ENCODE results near the gene CMTM3.
"Not testable (repeated sequence)": the region's sequence is repeated elsewhere in the genome, so short reads cannot be mapped to it uniquely, and the experiment has no call there.

Gene CMTM3

DNA sequence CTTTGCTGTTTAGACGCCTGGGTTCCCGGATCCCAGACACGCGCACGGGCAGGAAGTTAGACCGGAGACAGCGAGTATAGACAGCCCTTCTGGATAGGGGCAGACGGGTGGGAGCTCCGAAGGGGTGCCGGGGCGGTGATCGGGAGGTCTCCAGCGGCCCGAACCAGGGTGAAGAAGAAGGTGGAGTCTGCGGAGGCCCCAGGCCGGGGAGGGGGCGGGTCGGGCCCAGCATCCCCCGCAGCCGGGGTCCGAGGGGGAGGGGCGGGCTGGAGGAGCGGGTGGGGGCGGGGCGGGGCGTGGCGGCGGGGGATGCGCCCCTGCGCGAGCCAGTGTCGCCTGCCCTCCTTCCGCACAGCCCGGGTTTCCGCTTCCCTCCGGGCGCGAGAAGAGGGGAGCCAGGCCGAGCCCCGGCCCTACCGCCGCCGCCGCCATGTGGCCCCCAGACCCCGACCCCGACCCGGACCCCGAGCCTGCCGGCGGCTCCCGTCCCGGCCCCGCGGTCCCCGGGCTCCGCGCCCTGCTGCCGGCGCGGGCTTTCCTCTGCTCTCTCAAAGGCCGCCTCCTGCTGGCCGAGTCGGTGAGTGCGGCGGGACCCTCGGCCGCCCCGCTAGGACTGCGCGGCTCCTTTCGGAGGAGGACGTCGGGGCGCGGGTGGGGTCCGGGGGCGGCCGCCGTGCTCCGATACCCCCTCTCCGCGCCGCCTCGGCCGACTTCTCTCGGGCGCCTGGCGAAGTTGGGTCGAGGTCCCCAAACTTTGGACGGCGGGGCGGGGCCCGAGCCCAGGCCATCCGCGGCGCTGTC lies at the start of gene CMTM3:
TSS of gene CMTM3 (plus strand) at position 329 of the 801 bp plus-strand sequence. CDS start at position 431, 102 bp downstream.
- Mint-ChIP-seq H3K36me3 (ENCODE audit: low read depth) (peaks cover under 1% of the 10 kb centered on the region), H3K9me3 (peaks cover 8% of the 10 kb centered on the region), H3K4me1 (peaks cover 42% of the 10 kb centered on the region), H3K27me3 (no peaks in the 10 kb centered on the region), H3K4me3 (peak within 1 kb of the TSS; percentile 92), H3K27ac (peak within 1 kb of the TSS; percentile 90)
- ATAC-seq (peak; percentile 51), DNase-seq (peak; percentile 81)

- no peak for DNase-seq
- peak overlapping the region; percentile 8 for H3K27ac Mint-ChIP-seq
- ATAC-seq, result no peak
- peaks cover 47% of the 10 kb centered on the region for H3K36me3 Mint-ChIP-seq (ENCODE audit: low read depth)
- H3K4me1 Mint-ChIP-seq, result peaks cover 67% of the 10 kb centered on the region
- H3K9me3 Mint-ChIP-seq, result no peaks in the 10 kb centered on the region
- no peaks in the 10 kb centered on the region for H3K27me3 Mint-ChIP-seq
- H3K4me3 Mint-ChIP-seq, result no peak overlapping the region
Observed at GRCh38 chr16:66560107-66560506, 44.4 kb upstream of the CMTM3 start.

DNA sequence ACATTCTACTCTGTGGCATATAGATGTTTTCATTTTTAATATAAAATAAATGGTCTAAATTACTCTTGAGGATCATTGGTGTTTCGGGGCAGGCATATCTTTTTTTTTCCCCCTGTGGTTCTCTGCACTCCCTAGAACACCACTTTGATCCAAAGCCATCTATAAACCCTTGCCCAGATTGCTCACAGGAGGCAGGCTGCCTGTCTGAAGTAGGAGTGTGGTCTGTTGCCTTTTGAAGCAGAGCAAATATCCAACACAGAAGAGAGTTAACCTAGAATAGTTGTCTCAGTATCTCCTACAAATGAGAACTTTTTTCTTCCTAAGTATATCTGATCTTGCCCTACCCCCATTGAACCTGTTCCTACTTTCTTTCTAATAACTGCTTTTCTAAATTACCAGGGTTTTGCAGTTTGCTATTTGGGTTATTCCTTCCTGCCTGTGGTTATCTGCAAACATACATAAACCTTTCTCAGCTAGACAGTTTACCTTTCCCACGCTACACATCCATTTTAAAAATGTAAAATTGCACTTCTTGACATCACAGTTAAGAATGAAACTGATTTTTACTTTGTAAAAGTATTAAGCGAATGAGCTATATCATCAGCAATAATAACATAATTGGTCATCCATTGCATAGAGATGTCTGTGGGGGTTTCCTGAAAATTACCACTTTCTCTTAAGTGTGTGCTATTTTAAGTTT lies 43.0 kb upstream of the CMTM3 start:
- Mint-ChIP-seq H3K4me3 (no peak overlapping the region), H3K27me3 (no peaks in the 10 kb centered on the region), H3K4me1 (peaks cover 54% of the 10 kb centered on the region), H3K27ac (peak overlapping the region; percentile 32), H3K9me3 (no peaks in the 10 kb centered on the region), H3K36me3 (ENCODE audit: low read depth) (peaks cover 47% of the 10 kb centered on the region)
- ATAC-seq (no peak), DNase-seq (no peak)

DNA sequence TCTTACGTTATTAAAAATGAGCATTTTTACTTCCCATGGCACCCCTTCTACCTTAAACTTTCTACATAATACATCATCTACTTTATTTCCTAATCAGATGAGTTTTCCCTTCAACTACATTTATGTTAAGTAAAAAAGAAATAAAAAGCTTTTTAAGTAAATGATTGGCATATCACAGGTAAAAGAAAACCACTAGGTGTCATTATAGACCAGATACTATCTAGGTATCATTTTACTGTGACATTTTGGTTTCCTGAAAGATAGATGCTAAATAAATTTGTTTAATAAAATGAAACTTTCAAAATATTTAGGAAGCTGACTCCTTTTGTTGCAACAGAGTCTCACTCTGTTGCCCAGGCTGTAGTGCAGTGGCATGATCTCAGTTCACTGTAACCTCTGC lies 42.1 kb upstream of the CMTM3 start:
- Mint-ChIP-seq H3K9me3 (no peaks in the 10 kb centered on the region), H3K36me3 (ENCODE audit: low read depth) (peaks cover 52% of the 10 kb centered on the region), H3K4me1 (peaks cover 54% of the 10 kb centered on the region), H3K4me3 (no peak overlapping the region), H3K27me3 (no peaks in the 10 kb centered on the region), H3K27ac (no peak overlapping the region)
- DNase-seq, result no peak
- no peak for ATAC-seq

- Mint-ChIP-seq H3K4me3 (no peak overlapping the region), H3K36me3 (ENCODE audit: low read depth) (peaks cover 53% of the 10 kb centered on the region), H3K27me3 (no peaks in the 10 kb centered on the region), H3K27ac (peak overlapping the region; percentile 8), H3K9me3 (no peaks in the 10 kb centered on the region), H3K4me1 (peaks cover 57% of the 10 kb centered on the region)
- no peak for DNase-seq
- no peak for ATAC-seq
Observed at GRCh38 chr16:66562986-66563385, 41.5 kb upstream of the CMTM3 start.

GRCh38 chr16:66563574-66564334 lies 40.8 kb upstream of the CMTM3 start:
- Mint-ChIP-seq H3K27me3 (no peaks in the 10 kb centered on the region), H3K36me3 (ENCODE audit: low read depth) (peaks cover 46% of the 10 kb centered on the region), H3K27ac (peak overlapping the region; percentile 8), H3K4me1 (peaks cover 52% of the 10 kb centered on the region), H3K4me3 (no peak overlapping the region), H3K9me3 (no peaks in the 10 kb centered on the region)
- DNase-seq (no peak), ATAC-seq (peak; percentile 80)

GRCh38 chr16:66566051-66566901 lies 38.2 kb upstream of the CMTM3 start, which contains the start of gene CMTM1:
Gene CMTM1 (plus strand): TSS chr16:66566439. CDS start chr16:66566514, 75 bp downstream.
- no peak within 1 kb of the TSS for H3K4me3 Mint-ChIP-seq
- no peaks in the 10 kb centered on the region for H3K27me3 Mint-ChIP-seq
- peaks cover 42% of the 10 kb centered on the region for H3K4me1 Mint-ChIP-seq
- DNase-seq, result no peak
- no peak for ATAC-seq
- peaks cover 36% of the 10 kb centered on the region for H3K36me3 Mint-ChIP-seq (ENCODE audit: low read depth)
- H3K27ac Mint-ChIP-seq, result peak within 1 kb of the TSS; percentile 18
- H3K9me3 Mint-ChIP-seq, result no peaks in the 10 kb centered on the region

- H3K27me3 Mint-ChIP-seq, H3K9me3 Mint-ChIP-seq, ATAC-seq, H3K4me3 Mint-ChIP-seq, DNase-seq: not testable (repeated sequence)
- H3K4me1 Mint-ChIP-seq, result peaks cover 34% of the 10 kb centered on the region
- peak overlapping the region; percentile 18 for H3K27ac Mint-ChIP-seq
- peaks cover 32% of the 10 kb centered on the region for H3K36me3 Mint-ChIP-seq (ENCODE audit: low read depth)
Observed at GRCh38 chr16:66567270-66567669, 37.2 kb upstream of the CMTM3 start.

GRCh38 chr16:66568355-66568754 lies 36.1 kb upstream of the CMTM3 start:
- H3K27me3 Mint-ChIP-seq, result no peaks in the 10 kb centered on the region
- no peak for ATAC-seq

GRCh38 chr16:66569131-66569530 lies 35.4 kb upstream of the CMTM3 start:
- H3K27me3 Mint-ChIP-seq, result no peaks in the 10 kb centered on the region
- peaks cover 15% of the 10 kb centered on the region for H3K4me1 Mint-ChIP-seq
- peaks cover 25% of the 10 kb centered on the region for H3K36me3 Mint-ChIP-seq (ENCODE audit: low read depth)
- H3K4me3 Mint-ChIP-seq, result no peak overlapping the region
- no peaks in the 10 kb centered on the region for H3K9me3 Mint-ChIP-seq
- no peak for ATAC-seq
- no peak for DNase-seq
- H3K27ac Mint-ChIP-seq, result no peak overlapping the region

More at GRCh38 chr16:66568355-66568754, 36.1 kb upstream of the CMTM3 start:
- H3K36me3 Mint-ChIP-seq (ENCODE audit: low read depth), result peaks cover 31% of the 10 kb centered on the region
- H3K9me3 Mint-ChIP-seq, result no peaks in the 10 kb centered on the region
- no peak for DNase-seq
- H3K4me3 Mint-ChIP-seq, result no peak overlapping the region
- H3K4me1 Mint-ChIP-seq, result peaks cover 23% of the 10 kb centered on the region
- no peak overlapping the region for H3K27ac Mint-ChIP-seq

DNA sequence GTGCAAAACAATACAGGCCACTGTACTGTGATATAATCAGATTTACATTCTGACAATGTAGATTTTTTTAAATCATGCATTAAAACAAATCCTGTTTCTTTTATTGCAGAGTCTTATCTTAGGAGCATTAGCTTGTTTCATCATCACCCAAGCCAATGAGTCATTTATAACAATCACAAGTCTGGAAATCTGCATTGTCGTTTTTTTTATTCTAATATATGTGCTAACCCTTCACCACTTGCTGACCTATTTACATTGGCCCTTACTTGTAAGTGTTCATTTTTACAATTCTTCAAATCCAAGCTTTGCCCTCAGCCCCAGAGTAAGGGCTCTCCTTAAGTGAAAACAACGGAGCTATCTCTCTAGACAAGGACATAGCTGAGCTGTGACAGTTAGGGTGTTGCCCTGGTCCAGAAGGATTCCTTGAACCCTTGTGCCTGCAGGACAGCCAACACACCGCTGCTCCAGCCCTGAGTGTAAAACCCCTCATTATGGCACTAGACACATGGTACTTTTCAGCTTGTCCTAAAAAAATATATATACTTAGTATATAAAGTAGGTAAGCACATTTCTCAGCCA lies 34.6 kb upstream of the CMTM3 start:
- Mint-ChIP-seq H3K9me3 (no peaks in the 10 kb centered on the region), H3K4me3 (no peak overlapping the region), H3K27me3 (no peaks in the 10 kb centered on the region), H3K4me1 (peaks cover 12% of the 10 kb centered on the region), H3K27ac (no peak overlapping the region), H3K36me3 (ENCODE audit: low read depth) (peaks cover 22% of the 10 kb centered on the region)
- no peak for ATAC-seq
- no peak for DNase-seq

DNA sequence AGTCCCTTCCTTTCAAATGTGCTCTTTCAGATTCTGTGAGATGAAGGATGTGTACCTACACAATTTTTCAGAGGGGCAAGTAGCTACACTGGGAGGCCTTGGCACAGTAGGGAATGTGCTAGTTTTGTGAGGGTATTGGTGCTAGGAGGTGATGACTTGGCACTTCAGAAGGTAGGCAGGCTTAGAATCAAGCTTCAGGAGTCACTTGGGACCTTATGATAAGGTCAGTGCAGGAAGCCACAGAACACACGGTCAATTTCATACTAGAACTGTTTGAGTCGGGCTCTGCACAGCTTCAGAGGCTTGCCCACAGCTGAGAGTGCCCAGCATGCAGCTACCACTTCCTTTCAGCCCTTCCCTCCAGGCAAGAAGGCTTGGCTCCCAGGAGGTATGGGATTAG lies 32.1 kb upstream of the CMTM3 start:
- H3K9me3 Mint-ChIP-seq, result no peaks in the 10 kb centered on the region
- H3K4me3 Mint-ChIP-seq, result no peak overlapping the region
- H3K27me3 Mint-ChIP-seq, result peaks cover 5% of the 10 kb centered on the region
- DNase-seq (no peak), ATAC-seq (no peak)
- H3K4me1 Mint-ChIP-seq, result peaks cover 10% of the 10 kb centered on the region
- no peak overlapping the region for H3K27ac Mint-ChIP-seq
- H3K36me3 Mint-ChIP-seq (ENCODE audit: low read depth), result peaks cover 4% of the 10 kb centered on the region

DNA sequence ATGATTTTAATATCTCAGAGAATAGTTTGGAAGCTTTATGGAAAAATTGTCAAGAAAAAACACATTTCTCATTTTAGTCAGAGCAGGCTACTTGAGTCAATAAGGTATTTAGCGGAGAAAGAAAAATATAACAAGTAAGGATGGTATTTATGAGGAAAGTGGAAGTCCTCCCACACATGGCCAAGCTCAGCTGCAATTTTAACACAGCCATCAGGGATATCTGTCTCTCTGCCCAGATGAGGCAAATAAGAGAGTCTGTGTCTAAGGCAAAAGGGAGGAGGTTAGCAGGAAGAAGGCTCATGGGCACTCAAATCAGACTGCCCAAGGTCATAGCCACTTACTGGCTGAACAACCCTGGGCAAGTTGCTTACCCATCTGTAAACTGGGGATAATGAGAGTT lies 30.4 kb upstream of the CMTM3 start:
- Mint-ChIP-seq H3K36me3 (ENCODE audit: low read depth) (no peaks in the 10 kb centered on the region), H3K9me3 (no peaks in the 10 kb centered on the region), H3K4me1 (peaks cover 7% of the 10 kb centered on the region), H3K4me3 (no peak overlapping the region), H3K27me3 (peaks cover 20% of the 10 kb centered on the region), H3K27ac (no peak overlapping the region)
- ATAC-seq (no peak), DNase-seq (no peak)

All from activated naive CD8-positive, alpha-beta T cell treated with anti-CD3 and anti-CD28 coated beads, Interleukin-2, amount 50 U/mL, for 24 hours (primary cell).